Lower leg skin (tissue), 3 donors: ENCODE measurements around the gene SNRNP70.

Experiments
- POLR2A ChIP-seq, 2 donors: fragments of 450-650 bp; IDR thresholded peaks; one replicate each; pipeline ENCODE4 v1.6.1; 2016 to 2017; ENCODE audit warnings: antibody characterized with exemption in 2 of 2, mild to moderate bottlenecking in 1 of 2, moderate library complexity in 1 of 2
- TF ChIP-seq, protein P1 (sequence below), 3 donors: fragments of 450-650 bp; IDR thresholded peaks; one replicate each; pipeline ENCODE4 v1.5.1; 2016; ENCODE audit warnings: antibody characterized with exemption in 3 of 3, mild to moderate bottlenecking in 3 of 3, moderate library complexity in 2 of 3

DNA sequence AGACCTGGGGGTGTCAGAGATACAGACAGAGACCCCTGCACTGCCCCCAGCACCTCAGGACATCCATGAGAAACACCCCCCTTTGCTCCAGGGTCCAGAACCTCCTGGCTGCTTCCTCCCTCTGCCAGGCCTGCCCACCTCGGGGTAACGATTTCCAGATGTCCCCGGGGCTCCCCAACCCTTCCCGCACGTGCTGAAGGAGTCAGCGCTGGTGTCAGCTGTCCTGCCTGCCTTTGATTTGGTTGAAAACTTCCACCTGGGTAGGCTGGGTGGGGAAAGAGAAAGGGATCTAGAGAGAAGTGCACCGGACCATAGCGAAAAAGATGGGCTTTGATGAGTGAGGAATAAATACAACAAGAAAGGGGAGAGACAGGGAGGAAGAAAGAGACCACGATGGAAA is 26.2 kb upstream of the SNRNP70 start:
- TF ChIP-seq, protein P1, sequence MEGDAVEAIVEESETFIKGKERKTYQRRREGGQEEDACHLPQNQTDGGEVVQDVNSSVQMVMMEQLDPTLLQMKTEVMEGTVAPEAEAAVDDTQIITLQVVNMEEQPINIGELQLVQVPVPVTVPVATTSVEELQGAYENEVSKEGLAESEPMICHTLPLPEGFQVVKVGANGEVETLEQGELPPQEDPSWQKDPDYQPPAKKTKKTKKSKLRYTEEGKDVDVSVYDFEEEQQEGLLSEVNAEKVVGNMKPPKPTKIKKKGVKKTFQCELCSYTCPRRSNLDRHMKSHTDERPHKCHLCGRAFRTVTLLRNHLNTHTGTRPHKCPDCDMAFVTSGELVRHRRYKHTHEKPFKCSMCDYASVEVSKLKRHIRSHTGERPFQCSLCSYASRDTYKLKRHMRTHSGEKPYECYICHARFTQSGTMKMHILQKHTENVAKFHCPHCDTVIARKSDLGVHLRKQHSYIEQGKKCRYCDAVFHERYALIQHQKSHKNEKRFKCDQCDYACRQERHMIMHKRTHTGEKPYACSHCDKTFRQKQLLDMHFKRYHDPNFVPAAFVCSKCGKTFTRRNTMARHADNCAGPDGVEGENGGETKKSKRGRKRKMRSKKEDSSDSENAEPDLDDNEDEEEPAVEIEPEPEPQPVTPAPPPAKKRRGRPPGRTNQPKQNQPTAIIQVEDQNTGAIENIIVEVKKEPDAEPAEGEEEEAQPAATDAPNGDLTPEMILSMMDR (IDR thresholded peaks at IDR 0.05): no peak
- no peak for TF ChIP-seq POLR2A (IDR thresholded peaks at IDR 0.05)
